ENCODE data around the gene SLX4. TPM values are rescaled to one million over a fixed set of nuclear protein-coding genes. Genes with fewer than 3 reads are reported as not detected.

The SLX4 gene
- total RNA-seq, 1 experiment from 2014 or later, result 15.5 TPM

DNA sequence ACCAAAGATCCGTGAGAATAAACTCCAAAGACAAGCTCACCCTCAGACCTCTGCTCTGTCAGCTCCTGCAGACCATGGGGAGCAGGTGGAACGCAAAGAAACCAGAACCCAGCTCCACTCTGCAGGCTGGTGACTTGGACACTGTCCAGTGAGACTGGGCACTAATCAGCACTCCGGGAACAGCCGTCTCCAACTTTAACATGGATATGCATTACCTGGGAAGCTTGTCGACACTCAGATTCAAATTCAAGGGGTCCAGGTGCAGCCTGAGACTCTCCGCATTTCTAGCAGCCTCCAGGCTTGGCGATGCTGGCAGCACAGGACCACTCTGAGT lies 9.1 kb downstream of the SLX4 start:
- POLR2A ChIA-PET, result no interaction called here
- H3K4me3 ChIP-seq (ENCODE audit: low read depth in 2 of 2, low read length in 2 of 2), result no peak overlapping the region
- DNase-seq (ENCODE audit: low read depth, low spot score) (no peak), ATAC-seq (no peak)
- no peaks in the 10 kb centered on the region for H3K36me3 ChIP-seq (ENCODE audit: control insufficient read depth, insufficient read depth, low read length)
- BruUV-seq (replicated peaks), result no TSS peak
- in situ Hi-C loops (cut with HindIII; ENCODE audit: low pct_unique_long_range_greater_than_20kb, low sequenced_read_pairs), result no loop called here
- intact Hi-C loops (cut with micrococcal nuclease; ENCODE audit: unreplicated experiment), result no loop called here
- H3K27me3 ChIP-seq (ENCODE audit: control insufficient read depth, insufficient read depth, low read length), result no peaks in the 10 kb centered on the region
- CTCF ChIA-PET, result no interaction called here
- peaks cover 10% of the 10 kb centered on the region; the same call in 1 of the 2 replicates for H3K9me3 ChIP-seq (ENCODE audit: control insufficient read depth, insufficient read depth, low read depth, low read length)
- TF ChIP-seq POLR2AphosphoS5 (IDR thresholded peaks at IDR 0.05; ENCODE audit: low read depth, low read length) (no peak), TCF7L2 (IDR thresholded peaks at IDR 0.05; ENCODE audit: low read depth, low read length) (no peak), SIN3A (IDR thresholded peaks at IDR 0.05; ENCODE audit: borderline replicate concordance, insufficient read depth, low read depth, low read length) (no peak)
- TF ChIP-seq, protein P1, sequence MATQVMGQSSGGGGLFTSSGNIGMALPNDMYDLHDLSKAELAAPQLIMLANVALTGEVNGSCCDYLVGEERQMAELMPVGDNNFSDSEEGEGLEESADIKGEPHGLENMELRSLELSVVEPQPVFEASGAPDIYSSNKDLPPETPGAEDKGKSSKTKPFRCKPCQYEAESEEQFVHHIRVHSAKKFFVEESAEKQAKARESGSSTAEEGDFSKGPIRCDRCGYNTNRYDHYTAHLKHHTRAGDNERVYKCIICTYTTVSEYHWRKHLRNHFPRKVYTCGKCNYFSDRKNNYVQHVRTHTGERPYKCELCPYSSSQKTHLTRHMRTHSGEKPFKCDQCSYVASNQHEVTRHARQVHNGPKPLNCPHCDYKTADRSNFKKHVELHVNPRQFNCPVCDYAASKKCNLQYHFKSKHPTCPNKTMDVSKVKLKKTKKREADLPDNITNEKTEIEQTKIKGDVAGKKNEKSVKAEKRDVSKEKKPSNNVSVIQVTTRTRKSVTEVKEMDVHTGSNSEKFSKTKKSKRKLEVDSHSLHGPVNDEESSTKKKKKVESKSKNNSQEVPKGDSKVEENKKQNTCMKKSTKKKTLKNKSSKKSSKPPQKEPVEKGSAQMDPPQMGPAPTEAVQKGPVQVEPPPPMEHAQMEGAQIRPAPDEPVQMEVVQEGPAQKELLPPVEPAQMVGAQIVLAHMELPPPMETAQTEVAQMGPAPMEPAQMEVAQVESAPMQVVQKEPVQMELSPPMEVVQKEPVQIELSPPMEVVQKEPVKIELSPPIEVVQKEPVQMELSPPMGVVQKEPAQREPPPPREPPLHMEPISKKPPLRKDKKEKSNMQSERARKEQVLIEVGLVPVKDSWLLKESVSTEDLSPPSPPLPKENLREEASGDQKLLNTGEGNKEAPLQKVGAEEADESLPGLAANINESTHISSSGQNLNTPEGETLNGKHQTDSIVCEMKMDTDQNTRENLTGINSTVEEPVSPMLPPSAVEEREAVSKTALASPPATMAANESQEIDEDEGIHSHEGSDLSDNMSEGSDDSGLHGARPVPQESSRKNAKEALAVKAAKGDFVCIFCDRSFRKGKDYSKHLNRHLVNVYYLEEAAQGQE (IDR thresholded peaks at IDR 0.05; ENCODE audit: insufficient read depth in 1 of 2, low read depth in 2 of 2, low read length in 1 of 2), result no peak
- TF ChIP-seq, protein P2, sequence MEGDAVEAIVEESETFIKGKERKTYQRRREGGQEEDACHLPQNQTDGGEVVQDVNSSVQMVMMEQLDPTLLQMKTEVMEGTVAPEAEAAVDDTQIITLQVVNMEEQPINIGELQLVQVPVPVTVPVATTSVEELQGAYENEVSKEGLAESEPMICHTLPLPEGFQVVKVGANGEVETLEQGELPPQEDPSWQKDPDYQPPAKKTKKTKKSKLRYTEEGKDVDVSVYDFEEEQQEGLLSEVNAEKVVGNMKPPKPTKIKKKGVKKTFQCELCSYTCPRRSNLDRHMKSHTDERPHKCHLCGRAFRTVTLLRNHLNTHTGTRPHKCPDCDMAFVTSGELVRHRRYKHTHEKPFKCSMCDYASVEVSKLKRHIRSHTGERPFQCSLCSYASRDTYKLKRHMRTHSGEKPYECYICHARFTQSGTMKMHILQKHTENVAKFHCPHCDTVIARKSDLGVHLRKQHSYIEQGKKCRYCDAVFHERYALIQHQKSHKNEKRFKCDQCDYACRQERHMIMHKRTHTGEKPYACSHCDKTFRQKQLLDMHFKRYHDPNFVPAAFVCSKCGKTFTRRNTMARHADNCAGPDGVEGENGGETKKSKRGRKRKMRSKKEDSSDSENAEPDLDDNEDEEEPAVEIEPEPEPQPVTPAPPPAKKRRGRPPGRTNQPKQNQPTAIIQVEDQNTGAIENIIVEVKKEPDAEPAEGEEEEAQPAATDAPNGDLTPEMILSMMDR (IDR thresholded peaks at IDR 0.05), result no peak
- 0 out of 2 replicates have a peak, but pooled peaks cover 1% of the 10 kb centered on the region for H3K4me1 ChIP-seq (ENCODE audit: control insufficient read depth, insufficient read depth, low read length)
- H3K27ac ChIP-seq (ENCODE audit: low read length), result no peak overlapping the region

DNA sequence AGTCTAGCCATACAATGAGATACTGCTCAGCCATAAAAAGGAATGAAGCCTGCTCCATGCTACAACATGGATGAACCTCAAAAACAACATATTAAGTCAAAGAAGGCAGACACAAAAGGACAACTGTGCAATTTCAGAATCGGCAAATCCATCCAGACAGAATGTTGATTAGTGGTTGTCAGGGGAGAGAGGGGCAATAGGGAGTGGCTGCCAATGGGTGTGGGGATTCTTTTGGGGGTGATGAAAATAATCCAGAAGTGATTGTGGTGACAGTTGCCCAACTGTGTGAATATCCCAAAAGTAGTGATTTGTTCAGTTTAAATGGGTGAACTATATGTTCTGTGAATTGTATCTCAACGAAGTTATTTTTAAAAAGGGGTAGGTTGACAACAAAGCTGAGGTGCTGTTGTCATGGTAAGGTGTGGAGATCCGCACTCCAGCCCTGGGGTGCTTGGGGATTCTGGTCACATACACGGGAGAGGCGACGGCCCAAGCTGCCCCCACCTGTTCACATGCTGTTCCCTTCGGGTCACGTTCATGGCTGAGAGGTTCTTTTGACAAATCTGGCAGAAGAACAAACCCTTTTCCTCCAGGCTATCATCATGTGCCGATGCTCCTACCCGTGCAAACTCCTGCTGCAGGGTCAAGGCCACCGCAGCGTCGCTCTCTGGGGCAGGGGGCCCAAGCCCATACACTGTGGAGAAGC lies 9.6 kb downstream of the SLX4 start:
- TF ChIP-seq, protein P1 (IDR thresholded peaks at IDR 0.05; ENCODE audit: insufficient read depth in 1 of 2, low read depth in 2 of 2, low read length in 1 of 2), result no peak
- TF ChIP-seq, protein P2 (IDR thresholded peaks at IDR 0.05), result no peak
- TF ChIP-seq TCF7L2 (IDR thresholded peaks at IDR 0.05; ENCODE audit: low read depth, low read length) (no peak), SIN3A (IDR thresholded peaks at IDR 0.05; ENCODE audit: borderline replicate concordance, insufficient read depth, low read depth, low read length) (no peak), POLR2AphosphoS5 (IDR thresholded peaks at IDR 0.05; ENCODE audit: low read depth, low read length) (no peak)
- Histone ChIP-seq H3K4me3 (ENCODE audit: low read depth in 2 of 2, low read length in 2 of 2) (no peak overlapping the region), H3K36me3 (ENCODE audit: control insufficient read depth, insufficient read depth, low read length) (no peaks in the 10 kb centered on the region), H3K27me3 (ENCODE audit: control insufficient read depth, insufficient read depth, low read length) (no peaks in the 10 kb centered on the region), H3K4me1 (ENCODE audit: control insufficient read depth, insufficient read depth, low read length) (no peaks in the 10 kb centered on the region), H3K27ac (ENCODE audit: low read length) (no peak overlapping the region), H3K9me3 (ENCODE audit: control insufficient read depth, insufficient read depth, low read depth, low read length) (peaks cover 10% of the 10 kb centered on the region; the same call in 1 of the 2 replicates)
- intact Hi-C loops (cut with micrococcal nuclease; ENCODE audit: unreplicated experiment) (no loop called here), in situ Hi-C loops (cut with HindIII; ENCODE audit: low pct_unique_long_range_greater_than_20kb, low sequenced_read_pairs) (no loop called here)
- BruUV-seq (replicated peaks), result no TSS peak
- POLR2A ChIA-PET, result no interaction called here
- DNase-seq (ENCODE audit: low read depth, low spot score), result no peak
- CTCF ChIA-PET, result no interaction called here
- no peak for ATAC-seq
